NB4 (cell line): Measurements from ENCODE around the gene CELF1.

Experiments used
- DNase-seq: peaks from one replicate; pipeline ENCODE4 v3.0.0; 2010; ENCODE audit warnings: low read depth
- H3K4me3 ChIP-seq: one replicate; pipeline ENCODE4 v1.5.1; 2011; ENCODE audit warnings: mild to moderate bottlenecking, low read depth, low read length, moderate library complexity
- CTCF ChIP-seq: IDR thresholded peaks from one replicate; pipeline ENCODE4 v1.5.1; 2012; ENCODE audit warnings: low read depth, low read length
- MAX ChIP-seq: IDR thresholded peaks from 2 replicates; pipeline ENCODE4 v1.6.1; 2011; ENCODE audit warnings: low read depth, low read length
- MYC ChIP-seq: IDR thresholded peaks from 2 replicates; pipeline ENCODE4 v1.6.1; 2011; ENCODE audit warnings: low read depth, low read length
- POLR2A ChIP-seq: IDR thresholded peaks from 2 replicates; pipeline ENCODE4 v1.6.1; 2011; ENCODE audit warnings: mild to moderate bottlenecking; ENCODE audit not compliant: insufficient read length; ENCODE audit errors: extremely low read depth

The CELF1 gene

GRCh38 chr11:47451436-47451835 lies 101.5 kb downstream of the CELF1 start:
- no peak overlapping the region for H3K4me3 ChIP-seq
- no peak for DNase-seq
- TF ChIP-seq MAX, result no peak
- TF ChIP-seq MYC, result no peak
- TF ChIP-seq POLR2A, result no peak
- TF ChIP-seq CTCF, result no peak

GRCh38 chr11:47449541-47449940 lies 103.4 kb downstream of the CELF1 start:
- TF ChIP-seq CTCF (no peak), MAX (no peak), MYC (no peak), POLR2A (no peak)
- DNase-seq, result no peak

GRCh38 chr11:47448566-47449427 lies 104.1 kb downstream of the CELF1 start, which contains the start of gene RAPSN:
RAPSN (minus strand) TSS chr11:47449136; CDS start chr11:47448964, 172 bp downstream.
- no peak for DNase-seq
- TF ChIP-seq POLR2A (no peak), MYC (no peak), CTCF (no peak), MAX (no peak)
- no peak within 1 kb of the TSS for H3K4me3 ChIP-seq

More at GRCh38 chr11:47449541-47449940, 103.4 kb downstream of the CELF1 start:
- H3K4me3 ChIP-seq, result no peak overlapping the region

GRCh38 chr11:47447906-47448305 lies 105.0 kb downstream of the CELF1 start:
- DNase-seq, result no peak
- TF ChIP-seq MAX (no peak), POLR2A (no peak), MYC (no peak), CTCF (no peak)
- H3K4me3 ChIP-seq, result no peak overlapping the region

- TF ChIP-seq CTCF, result no peak
- no peak for TF ChIP-seq MYC
- TF ChIP-seq MAX, result no peak
- no peak for TF ChIP-seq POLR2A
- DNase-seq, result no peak
- H3K4me3 ChIP-seq, result no peak overlapping the region
Observed at GRCh38 chr11:47446833-47447232, 106.1 kb downstream of the CELF1 start.
